Measurements from ENCODE around the gene AGPS. TPM values are rescaled to one million over a fixed set of nuclear protein-coding genes. Genes with fewer than 3 reads are reported as not detected.
A peak's percentile ranks its signal among the peaks of the same experiment; 100 is the strongest.

The AGPS gene
- polyA plus RNA-seq (2012; ENCODE audit: insufficient read depth, insufficient read length, low read depth): 30.6 TPM

DNA sequence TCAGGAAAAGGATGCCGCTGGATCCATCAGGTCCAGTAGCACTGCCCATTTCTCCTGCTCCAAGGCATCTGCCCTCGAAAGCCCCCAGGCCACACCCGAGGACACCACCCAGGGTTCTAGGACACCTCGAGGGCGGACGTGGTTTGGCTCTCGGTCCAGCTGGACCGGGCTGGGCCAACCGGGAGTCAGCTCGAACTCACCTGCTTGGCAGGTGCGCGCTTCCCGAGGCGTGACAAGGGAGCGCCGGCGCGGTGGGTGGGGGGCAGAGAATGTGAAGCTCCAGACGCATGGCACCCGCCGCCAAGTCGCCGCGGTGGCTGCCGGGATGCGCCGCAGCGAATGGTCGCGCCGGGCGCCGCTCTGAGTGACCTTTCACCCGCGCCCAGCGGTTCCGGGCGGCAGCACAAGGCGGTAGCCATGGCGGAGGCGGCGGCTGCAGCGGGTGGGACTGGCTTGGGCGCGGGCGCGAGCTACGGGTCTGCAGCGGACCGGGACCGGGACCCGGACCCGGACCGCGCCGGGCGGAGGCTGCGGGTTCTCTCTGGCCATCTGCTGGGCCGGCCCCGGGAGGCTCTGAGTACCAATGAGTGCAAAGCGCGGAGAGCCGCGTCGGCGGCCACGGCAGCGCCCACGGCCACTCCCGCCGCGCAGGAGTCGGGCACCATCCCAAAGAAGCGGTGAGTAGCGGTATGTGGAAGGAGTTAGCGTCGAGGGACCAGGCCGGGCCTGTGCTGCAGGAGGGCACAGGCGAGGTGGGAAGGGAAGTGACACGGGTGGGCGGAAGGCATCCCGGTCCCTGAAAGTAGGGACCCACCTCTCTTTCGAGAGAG lies at the start of gene AGPS:
TSS of gene AGPS (plus strand) at position 401 of the 830 bp plus-strand sequence. CDS start at position 418, 17 bp downstream.
- H3K9me3 ChIP-seq: no peaks in the 10 kb centered on the region
- no peak for TF ChIP-seq CTCF (IDR thresholded peaks at IDR 0.05; ENCODE audit: low read depth, low read length)
- H3K36me3 ChIP-seq: no peaks in the 10 kb centered on the region
- peak; percentile 70 for DNase-seq
- no peaks in the 10 kb centered on the region for H3K4me1 ChIP-seq
- peak within 1 kb of the TSS; percentile 83 for H3K4me3 ChIP-seq (ENCODE audit: low read depth, low read length)
- no peaks in the 10 kb centered on the region for H3K27me3 ChIP-seq

DNA sequence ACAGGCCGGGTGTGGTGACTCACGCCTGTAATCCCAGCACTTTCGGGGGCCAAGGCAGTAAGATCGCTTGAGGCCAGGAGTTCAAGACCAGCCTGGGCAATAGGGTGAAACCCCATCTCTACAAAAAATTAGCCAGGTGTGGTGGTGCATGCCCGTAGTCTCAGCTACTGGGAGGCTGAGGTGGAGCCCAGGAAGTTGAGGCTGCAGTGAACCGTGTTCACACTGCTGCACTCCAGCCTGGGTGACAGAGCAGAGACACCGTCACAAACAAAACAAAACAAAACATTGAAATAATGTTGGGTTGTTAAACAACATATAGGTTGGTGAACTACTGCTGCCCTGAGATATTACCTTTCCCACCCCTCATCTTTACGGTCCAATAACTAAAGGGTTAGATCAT lies 48.8 kb upstream of the AGPS start:
- Histone ChIP-seq H3K4me1 (no peaks in the 10 kb centered on the region), H3K36me3 (no peaks in the 10 kb centered on the region), H3K4me3 (ENCODE audit: low read depth, low read length) (no peak overlapping the region), H3K27me3 (no peaks in the 10 kb centered on the region), H3K9me3 (no peaks in the 10 kb centered on the region)
- no peak for TF ChIP-seq CTCF (IDR thresholded peaks at IDR 0.05; ENCODE audit: low read depth, low read length)
- DNase-seq: no peak

DNA sequence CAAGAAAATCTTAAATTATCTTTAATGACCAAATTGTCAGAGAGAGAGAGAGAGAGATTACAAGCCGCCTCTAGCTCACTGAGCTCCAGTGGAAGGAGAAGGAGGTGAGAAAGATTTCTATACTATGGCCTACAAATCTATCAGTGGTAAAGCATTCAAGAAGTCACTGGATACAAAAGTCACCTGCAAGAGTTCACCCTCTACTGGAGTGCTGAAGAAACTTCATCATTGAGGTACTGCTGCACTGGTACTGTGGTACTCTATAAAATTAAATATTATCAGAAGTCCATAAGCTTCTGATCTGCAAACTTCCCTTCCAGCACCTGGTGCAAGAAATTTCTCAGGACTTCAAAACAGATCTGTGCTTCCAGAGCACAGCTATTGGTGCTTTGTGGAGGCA lies 48.3 kb upstream of the AGPS start:
- no peaks in the 10 kb centered on the region for H3K27me3 ChIP-seq
- H3K9me3 ChIP-seq: no peaks in the 10 kb centered on the region
- H3K4me3 ChIP-seq (ENCODE audit: low read depth, low read length): no peak overlapping the region
- no peaks in the 10 kb centered on the region for H3K4me1 ChIP-seq
- H3K36me3 ChIP-seq: no peaks in the 10 kb centered on the region
- no peak for DNase-seq
- no peak for TF ChIP-seq CTCF (IDR thresholded peaks at IDR 0.05; ENCODE audit: low read depth, low read length)

- H3K4me3 ChIP-seq (ENCODE audit: low read depth, low read length): no peak overlapping the region
- TF ChIP-seq CTCF (IDR thresholded peaks at IDR 0.05; ENCODE audit: low read depth, low read length): no peak
- H3K27me3 ChIP-seq: no peaks in the 10 kb centered on the region
- no peaks in the 10 kb centered on the region for H3K36me3 ChIP-seq
- H3K4me1 ChIP-seq: no peaks in the 10 kb centered on the region
- DNase-seq: no peak
- no peaks in the 10 kb centered on the region for H3K9me3 ChIP-seq
Measured at GRCh38 chr2:177346192-177346591, 46.4 kb upstream of the AGPS start.

- DNase-seq: no peak
- no peak overlapping the region for H3K4me3 ChIP-seq (ENCODE audit: low read depth, low read length)
- no peaks in the 10 kb centered on the region for H3K9me3 ChIP-seq
- H3K27me3 ChIP-seq: no peaks in the 10 kb centered on the region
- H3K36me3 ChIP-seq: no peaks in the 10 kb centered on the region
- no peaks in the 10 kb centered on the region for H3K4me1 ChIP-seq
- TF ChIP-seq CTCF (IDR thresholded peaks at IDR 0.05; ENCODE audit: low read depth, low read length): no peak
Measured at GRCh38 chr2:177347570-177347969, 45.0 kb upstream of the AGPS start.

DNA sequence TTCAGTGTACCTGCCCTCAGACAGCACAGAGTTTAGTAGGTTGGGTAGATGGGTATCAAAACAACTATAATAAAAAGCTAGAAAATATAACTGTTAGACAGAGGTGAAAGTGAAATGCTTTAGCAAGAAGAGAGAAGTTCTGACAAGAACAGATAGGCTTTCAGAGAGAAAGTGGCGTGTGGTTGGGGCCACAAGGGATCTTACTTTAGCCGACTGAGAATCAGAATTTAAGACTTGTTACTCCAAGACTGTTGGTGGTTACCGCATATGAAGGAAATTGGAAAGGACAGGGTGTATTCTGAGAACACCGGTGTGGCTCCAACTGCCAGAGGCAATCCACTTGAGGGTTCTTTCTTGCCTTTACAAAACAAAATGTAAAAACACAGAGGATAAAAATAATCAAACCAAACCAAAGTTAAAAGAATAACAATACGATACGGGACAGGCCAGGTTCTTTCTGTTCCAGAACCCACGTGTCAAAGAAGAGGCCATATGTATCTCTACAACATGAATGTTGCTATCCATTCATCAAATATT lies 44.4 kb upstream of the AGPS start:
- no peak for DNase-seq
- TF ChIP-seq CTCF (IDR thresholded peaks at IDR 0.05; ENCODE audit: low read depth, low read length): no peak
- Histone ChIP-seq H3K9me3 (no peaks in the 10 kb centered on the region), H3K4me3 (ENCODE audit: low read depth, low read length) (no peak overlapping the region), H3K4me1 (no peaks in the 10 kb centered on the region), H3K36me3 (no peaks in the 10 kb centered on the region), H3K27me3 (no peaks in the 10 kb centered on the region)

Measured in BE2C (cell line).